WTC11 (cell line): ENCODE data around the gene NFATC2IP. TPM values are rescaled to one million over a fixed set of nuclear protein-coding genes. Genes with fewer than 3 reads are reported as not detected.

Experiments used
- ATAC-seq: fragments of 200-7000 bp; cut with Tn5 transposase; 2 replicates; pipeline ENCODE4 v1.10.0; 2021; ENCODE audit warnings: mild to moderate bottlenecking, moderate library complexity
- CTCF ChIA-PET: fragments of 300-600 bp; sonication (Branson Sonifier 250); formaldehyde crosslinking; loops from one replicate; lab custom pipeline; 2021; ENCODE audit warnings: antibody characterized with exemption; lab: Charles Lee
- POLR2A ChIA-PET: fragments of 350-600 bp; sonication (Branson Sonifier 250); formaldehyde crosslinking; loops from one replicate; lab custom pipeline; 2021; ENCODE audit warnings: antibody characterized with exemption; lab: Charles Lee
- DNase-seq: peaks from one replicate; pipeline ENCODE4 v3.0.0; 2021; ENCODE audit warnings: low spot score
- H3K27ac Mint-ChIP-seq: 2 replicates; pipeline ENCODE4 v1.8.0; 2021; ENCODE audit warnings: mixed read lengths
- H3K27me3 Mint-ChIP-seq: 2 replicates; pipeline ENCODE4 v1.8.0; 2021; ENCODE audit warnings: low read depth, mild to moderate bottlenecking, moderate library complexity, mixed read lengths
- H3K36me3 Mint-ChIP-seq: 2 replicates; pipeline ENCODE4 v1.8.0; 2021; ENCODE audit warnings: mixed read lengths
- H3K4me1 Mint-ChIP-seq: 2 replicates; pipeline ENCODE4 v1.8.0; 2022; ENCODE audit warnings: mixed read lengths
- H3K4me3 Mint-ChIP-seq: 2 replicates; pipeline ENCODE4 v1.8.0; 2021; ENCODE audit warnings: mild to moderate bottlenecking, moderate library complexity, mixed read lengths
- H3K9me3 Mint-ChIP-seq: 2 replicates; pipeline ENCODE4 v1.8.0; 2021; ENCODE audit warnings: mixed read lengths
- AR ChIP-seq: fragments of 250-450 bp; sonication (Bioruptor Pico); IDR thresholded peaks from 2 replicates; pipeline ENCODE4 v1.9.0; 2021; ENCODE audit warnings: mild to moderate bottlenecking
- ATF1 ChIP-seq: sonication (generic); formaldehyde crosslinking; IDR thresholded peaks from 2 replicates; pipeline ENCODE4 v1.8.1; 2023; ENCODE audit warnings: mild to moderate bottlenecking, moderate library complexity, missing genetic modification reagents
- ATF3 ChIP-seq: sonication (generic); formaldehyde crosslinking; conservative IDR thresholded peaks from 2 replicates; pipeline ENCODE4 v1.8.1; 2022; ENCODE audit warnings: mild to moderate bottlenecking, missing genetic modification reagents
- CREB1 ChIP-seq: sonication (generic); formaldehyde crosslinking; IDR thresholded peaks from 2 replicates; pipeline ENCODE4 v1.8.0; 2023; ENCODE audit warnings: mild to moderate bottlenecking, missing genetic modification reagents
- EMX1 ChIP-seq: fragments of 250-450 bp; sonication (Bioruptor Pico); IDR thresholded peaks from 2 replicates; pipeline ENCODE4 v1.8.0; 2021; ENCODE audit warnings: mild to moderate bottlenecking
- ETV6 ChIP-seq: sonication (generic); formaldehyde crosslinking; IDR thresholded peaks from 2 replicates; pipeline ENCODE4 v1.8.1; 2022; ENCODE audit warnings: mild to moderate bottlenecking, missing genetic modification reagents
- FOXK1 ChIP-seq: sonication (generic); formaldehyde crosslinking; IDR thresholded peaks from 2 replicates; pipeline ENCODE4 v1.8.0; 2022; ENCODE audit warnings: mild to moderate bottlenecking, moderate library complexity, missing genetic modification reagents
- GABPB1 ChIP-seq: sonication (generic); formaldehyde crosslinking; IDR thresholded peaks from 2 replicates; pipeline ENCODE4 v1.8.1; 2023; ENCODE audit warnings: mild to moderate bottlenecking, missing genetic modification reagents
- GRHL2 ChIP-seq: fragments of 250-450 bp; sonication (Bioruptor Pico); IDR thresholded peaks from 2 replicates; pipeline ENCODE4 v1.8.0; 2022; ENCODE audit warnings: mild to moderate bottlenecking, moderate library complexity; ENCODE audit not compliant: insufficient replicate concordance, severe bottlenecking
- IRF2 ChIP-seq: sonication (generic); formaldehyde crosslinking; IDR thresholded peaks from 2 replicates; pipeline ENCODE4 v1.8.0; 2022; ENCODE audit warnings: low read depth, missing genetic modification reagents, borderline replicate concordance
- MXD4 ChIP-seq: fragments of 250-450 bp; sonication (Bioruptor Pico); IDR thresholded peaks from 2 replicates; pipeline ENCODE4 v1.8.0; 2021; ENCODE audit warnings: mild to moderate bottlenecking, moderate library complexity, borderline replicate concordance
- NFE2L1 ChIP-seq: sonication (generic); formaldehyde crosslinking; IDR thresholded peaks from 2 replicates; pipeline ENCODE4 v1.8.1; 2023; ENCODE audit warnings: missing genetic modification reagents
- NR1H2 ChIP-seq: sonication (generic); formaldehyde crosslinking; IDR thresholded peaks from 2 replicates; pipeline ENCODE4 v1.9.0; 2021; ENCODE audit warnings: mild to moderate bottlenecking, moderate library complexity, missing genetic modification reagents
- PRRX2 ChIP-seq: fragments of 250-450 bp; sonication (Bioruptor Pico); IDR thresholded peaks from 2 replicates; pipeline ENCODE4 v1.8.0; 2021; ENCODE audit warnings: mild to moderate bottlenecking
- STAT6 ChIP-seq: sonication (generic); formaldehyde crosslinking; conservative IDR thresholded peaks from 2 replicates; pipeline ENCODE4 v1.8.1; 2023; ENCODE audit warnings: mild to moderate bottlenecking, low read depth, missing genetic modification reagents, moderate library complexity
- TEAD4 ChIP-seq: sonication (generic); formaldehyde crosslinking; IDR thresholded peaks from 2 replicates; pipeline ENCODE4 v1.8.0; 2022; ENCODE audit warnings: mild to moderate bottlenecking, missing genetic modification reagents
- USF2 ChIP-seq: sonication (generic); formaldehyde crosslinking; IDR thresholded peaks from 2 replicates; pipeline ENCODE4 v1.8.1; 2023; ENCODE audit warnings: mild to moderate bottlenecking, missing genetic modification reagents, moderate library complexity
- ZBTB21 ChIP-seq: sonication (generic); formaldehyde crosslinking; IDR thresholded peaks from 2 replicates; pipeline ENCODE4 v1.8.1; 2023; ENCODE audit warnings: mild to moderate bottlenecking, missing genetic modification reagents, borderline replicate concordance
- ZMAT4 ChIP-seq: fragments of 250-450 bp; sonication (Bioruptor Pico); IDR thresholded peaks from 2 replicates; pipeline ENCODE4 v1.9.0; 2021; ENCODE audit warnings: mild to moderate bottlenecking
- ZNF396 ChIP-seq: fragments of 250-450 bp; sonication (Bioruptor Pico); IDR thresholded peaks from 2 replicates; pipeline ENCODE4 v1.8.0; 2021; ENCODE audit warnings: mild to moderate bottlenecking, moderate library complexity, borderline replicate concordance
- ZNF671 ChIP-seq: fragments of 250-450 bp; sonication (Bioruptor Pico); IDR thresholded peaks from 2 replicates; pipeline ENCODE4 v1.8.0; 2021; ENCODE audit warnings: mild to moderate bottlenecking
- total RNA-seq: library from RNA; stranded (reverse); gene quantifications from 3 replicates; pipeline ENCODE4 v1.2.3, GENCODE V29; 2021

The NFATC2IP gene
- total RNA-seq, 1 experiment from 2014 or later = 66.6 TPM

- no peak for TF ChIP-seq AR (CRISPR knock-in tag)
These were observed 38.6 kb downstream of the NFATC2IP start (continued) for GRCh38 chr16:28989363-28989762.

- TF ChIP-seq USF2 (CRISPR knock-in tag) = no peak
- no peak for TF ChIP-seq GRHL2 (CRISPR knock-in tag)
- no peak for TF ChIP-seq ZNF671 (CRISPR knock-in tag)
- no peak for TF ChIP-seq ETV6 (CRISPR knock-in tag)
- TF ChIP-seq FOXK1 = no peak
- Mint-ChIP-seq H3K9me3 (peaks cover 7% of the 10 kb centered on the region), H3K27me3 (no peaks in the 10 kb centered on the region), H3K4me3 (no peak overlapping the region), H3K36me3 (peaks cover 7% of the 10 kb centered on the region), H3K4me1 (no peaks in the 10 kb centered on the region), H3K27ac (no peak overlapping the region)
- ChIA-PET CTCF (no interaction called here), POLR2A (no interaction called here)
- DNase-seq (no peak), ATAC-seq (no peak)
These were observed 39.8 kb downstream of the NFATC2IP start for GRCh38 chr16:28990375-28991040.

GRCh38 chr16:28991687-28992086 lies 41.0 kb downstream of the NFATC2IP start:
- ChIA-PET POLR2A (no interaction called here), CTCF (interaction anchor here (1.3 kb wide), 1 partner anchor 14 kb away, joined by 8 read pairs; no protein-coding TSS in a partner anchor)
- no peak for TF ChIP-seq ZNF396
- no peak for TF ChIP-seq PRRX2 (CRISPR knock-in tag)
- no peak for TF ChIP-seq IRF2
- TF ChIP-seq ZBTB21 (CRISPR knock-in tag) = no peak
- no peak for TF ChIP-seq MXD4 (CRISPR knock-in tag)
- TF ChIP-seq NFE2L1 (CRISPR knock-in tag) = no peak
- TF ChIP-seq GABPB1 (CRISPR knock-in tag) = no peak
- TF ChIP-seq EMX1 (CRISPR knock-in tag) = no peak
- no peak for TF ChIP-seq CREB1 (CRISPR knock-in tag)
- TF ChIP-seq NR1H2 (CRISPR knock-in tag) = no peak
- TF ChIP-seq ATF3 (CRISPR knock-in tag) = no peak
- Mint-ChIP-seq H3K27ac (no peak overlapping the region), H3K36me3 (peaks cover 7% of the 10 kb centered on the region), H3K4me3 (no peak overlapping the region), H3K9me3 (peaks cover 7% of the 10 kb centered on the region), H3K4me1 (no peaks in the 10 kb centered on the region), H3K27me3 (peaks cover 2% of the 10 kb centered on the region; the same call in 1 of the 2 replicates)
- DNase-seq = no peak
- ATAC-seq = no peak

GRCh38 chr16:28992496-28992895 lies 41.8 kb downstream of the NFATC2IP start:
- Mint-ChIP-seq H3K4me3 (no peak overlapping the region), H3K27me3 (peaks cover 3% of the 10 kb centered on the region; the same call in 1 of the 2 replicates), H3K27ac (peak overlapping the region; percentile 65), H3K9me3 (peaks cover 1% of the 10 kb centered on the region; the same call in 1 of the 2 replicates), H3K4me1 (no peaks in the 10 kb centered on the region), H3K36me3 (peaks cover 2% of the 10 kb centered on the region)
- CTCF ChIA-PET = no interaction called here
- POLR2A ChIA-PET = no interaction called here
- DNase-seq (no peak), ATAC-seq (no peak)
- TF ChIP-seq TEAD4 (CRISPR knock-in tag) = no peak
- TF ChIP-seq ZMAT4 (CRISPR knock-in tag) = no peak
- TF ChIP-seq ATF1 = no peak
- no peak for TF ChIP-seq STAT6 (CRISPR knock-in tag)
